LNCaP clone FGC (cell line): ENCODE results near the gene THOC5.
"Not testable (repeated sequence)": the region's sequence is repeated elsewhere in the genome, so short reads cannot be mapped to it uniquely, and the experiment has no call there.

Source experiments
- DNase-seq: peaks from one replicate; pipeline ENCODE4 v3.0.0-alpha.2; 2011; ENCODE audit warnings: low read depth
- H3K4me3 ChIP-seq: 2 replicates; pipeline ENCODE4 v1.5.1; 2011; ENCODE audit warnings: mild to moderate bottlenecking, low read depth, low read length, control low read depth
- CTCF ChIP-seq: IDR thresholded peaks from 2 replicates; pipeline ENCODE4 v1.5.1; 2012; ENCODE audit warnings: mild to moderate bottlenecking; ENCODE audit not compliant: control insufficient read depth, insufficient read depth; ENCODE audit errors: extremely low read depth

THOC5 gene

GRCh38 chr22:29553351-29554224, at the start of gene THOC5:
TSS of gene THOC5 (minus strand) at chr22:29553757. CDS start at chr22:29549147, 4,610 bp downstream.
- DNase-seq: peak; percentile 89
- peak; percentile 83 for TF ChIP-seq CTCF
- H3K4me3 ChIP-seq: peak within 1 kb of the TSS; percentile 74

- no peak for DNase-seq
- H3K4me3 ChIP-seq: no peak overlapping the region
- TF ChIP-seq CTCF: no peak
Measured at GRCh38 chr22:29598684-29599020, 45.1 kb upstream of the THOC5 start.

- not testable (repeated sequence) for H3K4me3 ChIP-seq, DNase-seq
Measured at GRCh38 chr22:29597871-29598683, 44.5 kb upstream of the THOC5 start.

GRCh38 chr22:29596408-29596807, 42.9 kb upstream of the THOC5 start:
- TF ChIP-seq CTCF: no peak
- no peak for DNase-seq
- H3K4me3 ChIP-seq: no peak overlapping the region

- not testable (repeated sequence) for H3K4me3 ChIP-seq, DNase-seq
Measured at GRCh38 chr22:29594447-29594846, 40.9 kb upstream of the THOC5 start.

GRCh38 chr22:29593923-29594322, 40.4 kb upstream of the THOC5 start:
- no peak overlapping the region for H3K4me3 ChIP-seq
- DNase-seq: no peak
- TF ChIP-seq CTCF: no peak

GRCh38 chr22:29587938-29588699, 34.6 kb upstream of the THOC5 start:
- no peak for TF ChIP-seq CTCF
- H3K4me3 ChIP-seq: no peak overlapping the region
- DNase-seq: no peak

- not testable (repeated sequence) for H3K4me3 ChIP-seq, DNase-seq
Measured at GRCh38 chr22:29586193-29586705, 32.7 kb upstream of the THOC5 start.
